Endometrium (tissue), 2 donors: ENCODE data around the gene KRTAP5-6.

Experiments used
- FAIRE-seq: peaks from 2 replicates; lab custom pipeline; 2012; peaks lifted over from hg19 to GRCh38; lab: Jason Lieb, UNC
- donor health status: control.
- donor health status: control.

KRTAP5-6 gene

DNA sequence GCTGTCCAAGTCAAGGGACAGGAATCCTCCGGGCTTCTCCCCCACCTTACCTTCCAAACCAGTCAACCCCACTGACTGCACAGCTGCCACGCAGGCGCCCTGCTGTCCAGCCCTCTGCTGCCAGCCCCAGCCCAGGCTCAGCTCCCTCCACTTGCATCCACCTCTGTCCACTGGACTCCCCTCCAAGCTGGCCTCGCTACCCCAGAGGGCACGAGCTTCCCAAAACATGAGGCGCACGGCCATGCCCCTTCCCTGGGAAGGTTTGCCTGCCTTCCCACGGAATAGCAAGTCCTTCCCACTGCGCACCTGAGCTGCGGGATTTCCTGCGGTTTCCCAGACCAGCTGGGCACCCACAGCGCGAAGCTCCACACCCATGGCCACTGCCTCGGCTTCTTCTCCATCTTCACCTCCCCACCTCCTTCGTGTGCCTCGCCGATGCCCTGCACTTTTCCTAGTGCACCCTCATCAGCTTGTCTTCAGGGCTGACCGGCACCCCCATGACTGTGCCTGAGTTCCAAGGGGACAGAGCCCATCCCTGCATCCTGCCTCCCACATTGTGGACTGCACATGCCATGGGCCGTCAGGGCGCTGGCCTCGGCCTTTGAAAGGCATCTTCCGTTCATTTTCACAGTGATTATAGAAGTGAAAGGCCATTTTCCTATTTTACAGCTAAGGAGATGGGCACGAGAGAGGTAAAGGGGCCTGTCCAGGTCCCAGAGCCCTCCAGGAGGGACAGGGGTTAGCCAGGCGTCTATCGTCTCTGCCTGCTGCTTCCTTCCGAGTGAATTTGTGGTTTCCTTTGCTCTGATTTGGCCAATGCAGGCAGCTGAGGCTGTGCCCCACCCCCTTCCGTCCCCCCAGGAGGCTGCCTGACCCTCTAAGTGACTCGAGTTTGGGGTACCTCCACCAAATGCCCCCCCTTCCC lies 37.0 kb downstream of the KRTAP5-6 start:
- FAIRE-seq: no peak

DNA sequence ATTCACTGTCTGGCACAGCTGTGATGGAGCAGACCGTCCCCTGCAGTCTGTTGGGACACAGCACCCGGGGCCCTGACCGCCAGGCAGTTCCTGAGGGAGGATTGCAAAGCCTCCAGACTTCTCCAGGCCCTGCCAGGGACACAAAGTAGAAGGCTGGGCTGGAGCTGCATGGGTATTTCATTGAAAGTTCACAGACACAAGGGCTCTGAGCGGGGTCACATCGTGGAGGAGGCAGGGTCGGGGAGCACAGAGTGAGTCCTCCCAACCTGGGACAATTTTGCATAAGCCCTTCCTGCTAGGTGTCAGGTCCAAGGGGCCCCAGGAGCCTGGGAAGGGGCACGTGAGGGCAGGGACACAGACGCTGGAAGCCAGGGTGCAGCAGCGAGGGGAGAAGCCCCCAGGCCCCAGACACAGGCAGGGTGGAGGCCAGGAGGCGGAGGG lies 37.7 kb downstream of the KRTAP5-6 start:
- FAIRE-seq: no peak

DNA sequence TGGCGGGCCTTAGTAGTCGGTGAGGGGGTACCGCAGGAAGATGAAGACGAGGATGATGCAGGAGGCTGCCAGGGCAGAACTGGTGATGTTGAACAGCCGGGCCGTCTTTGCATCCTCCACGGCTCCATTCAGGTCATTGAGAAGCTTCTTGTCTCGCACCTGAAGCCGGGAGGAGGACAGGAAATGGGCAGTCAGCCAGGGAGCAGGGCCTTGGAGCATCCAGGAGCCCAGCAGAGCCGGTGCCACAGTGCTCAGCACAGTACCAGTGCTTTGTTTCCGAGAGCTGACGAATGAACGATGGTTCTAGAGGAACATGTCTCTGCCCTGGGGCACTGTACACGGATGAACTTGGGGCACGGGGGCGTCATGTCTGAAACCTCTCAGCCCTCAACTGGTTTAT lies 38.3 kb downstream of the KRTAP5-6 start:
- no peak for FAIRE-seq

DNA sequence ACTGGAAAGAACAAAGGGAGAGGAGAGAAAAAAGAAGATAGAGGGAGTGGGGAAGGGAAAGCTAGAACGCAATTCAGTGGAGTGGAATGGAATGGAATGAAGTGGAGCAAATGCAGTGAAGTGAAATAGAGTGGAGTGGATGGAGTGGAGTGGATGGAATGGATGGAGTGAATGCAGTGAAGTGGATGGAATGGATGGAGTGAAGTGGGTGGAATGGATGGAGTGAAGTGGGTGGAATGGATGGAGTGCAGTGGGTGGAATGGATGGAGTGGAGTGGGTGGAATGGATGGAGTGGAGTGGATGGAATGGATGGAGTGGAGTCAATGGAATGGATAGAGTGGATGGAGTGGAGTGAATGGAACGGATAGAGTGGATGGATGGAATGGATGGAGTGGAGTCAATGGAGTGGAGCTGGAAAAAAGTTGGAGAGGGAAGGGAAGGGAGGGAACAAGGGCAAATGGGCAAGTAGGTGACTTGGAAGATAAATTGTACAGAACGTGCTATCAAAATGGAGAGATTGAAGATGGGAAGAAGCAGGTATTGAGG lies 39.5 kb downstream of the KRTAP5-6 start:
- no peak for FAIRE-seq

DNA sequence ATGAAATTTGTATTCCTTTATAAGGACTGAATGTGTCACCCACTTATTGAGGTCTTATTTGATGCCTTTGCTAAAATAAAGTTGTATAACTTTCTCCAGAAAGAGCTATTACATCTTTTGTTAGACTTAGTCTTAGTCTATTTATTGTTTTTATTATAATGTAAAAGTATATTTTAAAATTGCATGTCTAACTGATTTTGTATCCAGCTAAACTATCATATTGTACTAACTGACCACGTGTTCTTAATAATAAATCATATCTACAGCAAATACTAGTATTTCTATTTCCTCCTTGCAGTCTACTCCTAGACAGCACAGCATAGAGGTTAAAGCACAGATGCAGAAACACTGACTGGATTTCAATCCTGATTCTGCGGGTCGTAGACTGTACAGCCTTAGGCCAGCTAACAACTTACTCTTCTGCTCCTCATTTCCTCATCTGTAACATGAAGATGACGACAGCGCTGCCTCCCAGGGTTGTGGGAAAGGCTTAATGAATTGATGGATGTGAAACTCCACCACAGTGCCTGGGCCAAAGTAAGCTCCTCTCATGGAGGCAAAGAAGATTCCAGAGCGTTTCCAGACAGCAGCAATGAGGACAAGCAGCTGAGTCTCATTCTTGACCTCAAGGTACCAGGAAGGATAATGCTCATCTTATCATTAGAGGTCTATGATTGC lies 40.2 kb downstream of the KRTAP5-6 start:
- FAIRE-seq: no peak

DNA sequence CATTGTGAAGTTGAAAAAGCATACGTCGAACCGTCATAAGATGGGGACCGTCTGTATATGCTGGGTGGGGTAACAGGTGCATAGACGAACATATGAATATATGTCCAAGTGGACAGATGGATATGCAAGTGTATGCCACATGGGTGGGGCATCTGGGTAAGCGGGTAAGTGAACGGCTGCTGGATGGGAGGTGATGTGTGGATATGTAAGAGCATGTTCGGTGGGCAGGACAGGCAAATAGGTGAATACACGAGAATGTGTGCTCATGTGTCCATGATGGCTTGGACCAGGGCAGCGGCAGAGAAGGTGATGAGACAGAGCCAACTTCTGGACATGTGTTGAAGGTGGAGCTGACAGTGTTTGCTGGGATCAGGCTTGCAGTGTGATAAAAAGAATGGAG lies 41.4 kb downstream of the KRTAP5-6 start:
- FAIRE-seq: no peak

DNA sequence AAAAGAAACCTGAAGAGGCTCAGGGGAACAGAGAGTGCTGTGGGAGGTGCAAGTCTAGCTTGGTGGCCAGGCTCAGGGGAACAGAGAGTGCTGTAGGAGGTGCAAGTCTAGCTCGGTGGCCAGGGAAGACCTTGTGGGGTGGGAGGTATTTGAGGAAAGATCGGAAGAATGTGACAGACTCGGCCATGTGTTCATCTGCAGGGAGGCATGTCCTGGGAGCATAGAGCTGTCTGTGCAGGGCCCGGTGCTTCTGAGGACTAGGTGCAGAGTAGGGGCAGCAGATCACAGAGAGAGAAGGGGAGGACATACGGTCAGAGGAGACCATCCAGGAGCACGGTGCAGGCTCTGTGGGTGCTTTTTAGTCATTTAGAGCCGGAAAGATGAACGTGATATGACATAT lies 42.6 kb downstream of the KRTAP5-6 start:
- no peak for FAIRE-seq

DNA sequence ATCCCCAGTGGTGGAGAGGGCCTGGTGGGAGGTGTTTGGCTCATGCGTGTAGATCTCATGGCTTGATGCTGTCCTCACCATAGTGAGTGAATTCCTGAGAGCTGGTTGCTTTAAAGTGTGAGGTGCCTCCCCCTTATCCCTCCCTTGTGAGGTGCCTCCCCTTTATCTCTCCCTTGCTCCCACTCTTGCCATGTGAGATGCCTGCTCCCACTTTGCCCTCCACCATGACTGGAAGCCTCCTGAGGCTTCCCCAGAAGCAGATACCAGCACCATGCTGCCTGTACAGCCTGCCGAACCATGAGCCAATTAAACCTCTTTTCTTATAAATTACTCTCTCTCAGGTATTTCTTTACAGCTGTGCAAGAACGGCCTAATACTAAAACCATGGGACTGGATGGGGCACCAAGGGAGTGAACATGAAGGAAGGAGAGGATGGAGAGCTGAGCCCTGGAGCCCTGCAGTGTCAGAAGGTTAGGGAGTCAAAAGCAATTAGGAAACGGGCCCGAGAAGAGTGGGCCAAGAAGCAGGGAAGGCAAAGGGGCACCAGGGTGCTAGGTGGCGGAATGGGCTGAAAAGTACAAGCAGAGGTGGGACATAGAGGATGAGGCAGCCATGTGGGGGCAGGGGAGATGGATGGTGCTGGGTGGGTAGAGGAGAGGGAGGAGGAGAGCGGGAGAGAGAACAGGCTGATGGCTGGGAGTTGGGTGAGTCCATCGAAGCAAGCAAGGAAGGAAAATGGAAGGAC lies 44.0 kb downstream of the KRTAP5-6 start:
- FAIRE-seq: no peak

DNA sequence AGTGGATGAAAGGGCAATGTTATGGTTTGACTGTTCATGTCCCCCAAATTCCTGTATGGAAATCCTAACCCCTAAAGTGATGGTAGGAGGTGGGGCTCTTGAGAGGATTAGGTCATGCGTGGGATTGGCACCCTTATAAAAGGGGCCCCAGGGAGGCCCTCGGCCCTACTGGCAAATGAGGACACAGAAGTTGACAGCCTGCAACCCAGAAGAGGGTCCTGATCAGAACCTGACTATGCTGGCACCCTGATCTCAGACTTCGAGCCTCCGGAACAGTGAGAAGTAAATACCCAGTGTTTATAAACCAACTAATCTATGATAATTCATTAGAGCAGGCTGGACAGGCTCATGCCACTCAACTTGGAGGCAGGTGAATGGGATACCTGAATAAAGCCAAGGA lies 44.7 kb downstream of the KRTAP5-6 start:
- FAIRE-seq: no peak

DNA sequence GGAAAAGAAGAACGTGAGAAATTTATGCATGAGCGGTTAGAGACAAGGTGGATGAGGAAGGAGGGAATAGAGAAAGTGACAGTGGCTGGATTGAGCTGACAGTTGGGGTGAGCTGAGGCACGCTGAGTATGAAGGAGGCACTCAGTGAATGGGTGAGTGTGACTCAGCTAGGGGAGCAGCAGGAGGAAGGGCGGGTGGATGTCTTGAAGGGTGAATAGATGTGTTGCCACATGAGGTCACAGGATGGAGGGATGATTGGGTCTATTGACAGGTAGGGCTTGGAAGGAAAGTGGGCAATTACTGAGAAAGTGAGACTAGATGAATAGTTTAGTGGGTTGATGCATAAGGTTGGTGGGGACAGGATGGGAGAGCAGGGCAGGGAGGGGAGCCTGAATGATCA lies 45.4 kb downstream of the KRTAP5-6 start:
- no peak for FAIRE-seq

DNA sequence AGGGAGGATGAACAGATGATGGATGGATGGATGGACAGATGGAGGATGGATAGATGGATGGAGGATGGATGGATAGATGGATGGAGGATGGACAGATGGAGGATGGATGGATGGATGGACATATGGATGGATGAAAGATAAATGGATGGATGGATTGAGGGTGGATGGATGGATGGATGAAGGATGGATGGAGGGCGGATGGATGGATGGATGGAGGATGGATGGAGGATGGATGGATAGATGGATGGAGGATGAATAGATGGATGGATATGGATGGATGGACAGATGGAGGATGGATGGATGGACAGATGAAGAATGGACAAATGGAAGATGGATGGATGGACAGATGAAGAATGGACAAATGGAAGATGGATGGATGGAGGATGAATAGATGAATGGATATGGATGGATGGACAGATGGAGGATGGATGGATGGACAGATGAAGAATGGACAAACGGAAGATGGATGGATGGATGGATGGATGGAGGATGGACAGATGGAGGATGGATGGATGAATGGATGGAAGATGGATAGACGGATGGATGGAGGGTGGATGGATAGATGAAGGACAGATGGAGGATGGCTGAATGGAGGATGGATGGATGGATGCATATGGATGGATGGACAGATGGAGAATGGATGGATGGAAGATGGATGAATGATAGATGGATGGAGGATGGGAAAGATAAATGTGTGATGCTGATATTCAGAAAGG lies 46.0 kb downstream of the KRTAP5-6 start:
- no peak for FAIRE-seq

DNA sequence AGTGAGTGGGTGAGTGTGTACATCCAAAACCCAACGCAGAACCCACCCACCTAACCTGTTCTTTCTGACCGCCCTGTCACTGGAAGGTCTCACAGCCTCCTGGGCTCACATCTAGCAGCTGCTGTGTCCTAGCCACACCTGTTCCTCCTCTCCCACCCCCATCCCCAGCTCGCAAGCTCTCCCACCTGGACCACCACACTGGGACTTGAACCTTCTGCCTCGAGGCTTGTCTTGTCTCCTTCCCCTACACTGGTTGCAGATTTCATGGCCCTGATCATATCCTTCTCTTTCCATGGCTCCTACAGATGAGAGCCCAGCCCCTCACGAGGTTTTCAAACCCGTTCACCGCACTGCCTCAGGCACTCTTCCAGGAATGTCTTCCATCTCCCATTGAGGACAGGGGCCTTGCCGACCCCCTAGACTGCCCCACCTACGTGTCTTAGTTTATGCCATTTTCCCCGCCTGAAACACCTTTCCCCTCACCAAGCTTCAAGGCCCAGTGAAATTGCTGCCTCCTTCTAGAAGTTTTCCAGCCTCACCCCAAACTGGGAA lies 46.7 kb downstream of the KRTAP5-6 start:
- no peak for FAIRE-seq

DNA sequence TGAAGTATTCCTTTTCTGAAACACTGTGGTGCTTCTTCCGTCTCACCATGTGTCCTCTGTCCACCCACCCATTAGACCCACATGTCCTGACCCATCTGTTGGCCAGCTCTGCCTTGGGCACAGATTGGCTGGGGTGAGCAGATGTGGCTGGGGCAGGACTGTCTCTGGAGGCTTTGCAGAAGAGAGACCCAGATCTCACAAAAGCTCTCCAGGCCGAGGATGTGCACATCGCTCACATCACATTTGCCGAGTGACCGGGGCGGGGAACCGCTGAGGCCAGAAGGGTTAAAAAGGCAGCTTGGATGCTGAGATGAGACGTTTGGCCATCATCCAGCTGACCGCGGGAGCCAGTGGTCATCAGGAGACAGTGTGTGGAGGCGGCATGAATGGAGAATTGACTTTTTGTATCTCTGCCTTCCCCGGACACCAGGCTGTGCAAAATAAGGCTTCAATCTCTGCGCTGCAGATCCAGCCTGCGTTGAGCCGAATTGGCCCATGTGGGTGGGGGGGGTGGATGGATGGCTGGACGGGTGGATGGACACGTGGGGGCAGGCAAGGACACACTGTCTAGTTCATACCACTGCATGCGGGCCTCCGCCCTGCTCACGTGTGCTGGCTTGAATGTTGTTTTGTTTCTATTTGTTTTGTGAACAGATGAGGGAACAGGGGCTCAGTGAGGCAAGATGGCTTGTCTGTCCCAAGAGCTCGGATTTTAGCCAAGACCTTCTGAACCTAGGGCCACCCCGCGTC lies 47.3 kb downstream of the KRTAP5-6 start:
- no peak for FAIRE-seq

DNA sequence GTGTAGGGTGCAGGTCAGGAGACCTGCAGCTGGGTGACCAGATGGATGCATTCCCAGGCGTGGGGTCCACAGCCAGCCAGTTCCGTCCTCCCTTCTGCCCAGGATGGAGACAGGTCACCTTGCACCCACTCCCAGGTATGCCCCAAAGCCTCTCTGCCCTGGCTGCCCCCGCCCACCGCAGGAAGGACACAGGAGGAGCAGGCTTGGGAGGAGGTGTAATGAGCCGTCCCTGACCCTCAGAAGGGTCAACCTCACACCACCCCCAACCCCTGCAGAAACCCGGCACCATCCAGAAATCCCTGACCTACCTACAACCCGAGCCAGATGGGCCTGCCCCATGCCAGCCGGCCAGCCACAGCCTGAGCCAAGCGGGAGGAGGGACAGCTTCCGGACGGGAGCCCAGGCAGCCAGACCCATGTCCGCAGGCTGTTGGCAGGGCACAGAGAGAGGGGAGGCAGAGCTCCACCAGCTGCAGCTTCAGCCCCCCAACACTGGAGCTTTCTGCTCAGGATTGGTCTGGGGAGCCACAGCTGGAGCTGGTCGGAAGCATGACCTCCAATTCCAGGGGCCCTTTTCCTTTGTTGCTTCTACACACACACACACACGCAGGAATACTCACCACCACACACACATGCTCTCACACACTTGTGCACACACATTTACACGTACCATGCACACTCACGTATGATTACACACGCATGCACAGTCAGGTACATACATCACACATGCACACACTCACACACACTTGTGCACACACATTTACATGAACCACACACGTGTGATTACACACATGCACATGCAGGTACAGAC lies 48.1 kb downstream of the KRTAP5-6 start:
- FAIRE-seq: no peak

DNA sequence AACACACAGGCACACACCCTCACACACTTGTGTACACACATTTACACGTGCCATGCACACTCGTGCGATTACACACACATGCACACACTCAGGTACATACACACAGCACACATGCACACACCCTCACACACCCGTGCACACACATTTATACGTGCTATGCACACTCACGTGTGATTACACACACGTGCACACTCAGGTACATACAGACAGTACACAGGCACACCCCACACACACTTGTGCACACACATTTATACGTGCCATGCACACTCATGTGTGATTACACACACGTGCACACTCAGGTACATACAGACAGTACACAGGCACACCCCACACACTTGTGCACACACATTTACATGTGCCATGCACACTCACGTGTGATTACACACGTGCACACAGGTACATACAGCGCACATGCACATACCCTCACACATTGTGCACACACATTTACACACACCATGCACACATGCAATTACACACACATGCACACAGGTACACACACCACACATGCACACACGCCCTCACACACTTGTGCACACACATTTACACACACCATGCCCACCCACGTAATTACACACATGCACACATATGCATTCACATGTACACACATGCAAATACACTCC lies 48.8 kb downstream of the KRTAP5-6 start:
- FAIRE-seq: no peak

DNA sequence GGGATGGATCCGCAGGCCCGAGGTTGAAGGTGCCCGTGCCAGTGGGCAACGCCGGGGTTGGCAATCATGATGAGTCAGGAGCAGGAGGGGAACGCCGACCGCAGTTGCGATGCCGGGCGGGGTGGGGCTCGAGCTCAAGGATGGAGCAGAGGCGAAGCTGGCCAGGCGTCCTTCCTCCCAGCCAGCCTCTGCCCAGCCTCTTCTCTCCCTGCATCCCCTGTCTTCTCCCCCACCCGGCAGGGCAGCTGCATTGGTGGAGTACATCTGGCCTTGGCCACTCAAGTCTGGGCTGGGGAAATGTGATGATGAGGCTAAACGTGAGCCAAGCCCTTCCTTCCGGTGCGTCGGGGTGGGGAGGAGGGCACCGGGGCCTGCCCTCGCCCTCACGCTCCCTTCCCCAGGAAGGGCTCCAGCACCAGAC lies 49.5 kb downstream of the KRTAP5-6 start:
- no peak for FAIRE-seq

DNA sequence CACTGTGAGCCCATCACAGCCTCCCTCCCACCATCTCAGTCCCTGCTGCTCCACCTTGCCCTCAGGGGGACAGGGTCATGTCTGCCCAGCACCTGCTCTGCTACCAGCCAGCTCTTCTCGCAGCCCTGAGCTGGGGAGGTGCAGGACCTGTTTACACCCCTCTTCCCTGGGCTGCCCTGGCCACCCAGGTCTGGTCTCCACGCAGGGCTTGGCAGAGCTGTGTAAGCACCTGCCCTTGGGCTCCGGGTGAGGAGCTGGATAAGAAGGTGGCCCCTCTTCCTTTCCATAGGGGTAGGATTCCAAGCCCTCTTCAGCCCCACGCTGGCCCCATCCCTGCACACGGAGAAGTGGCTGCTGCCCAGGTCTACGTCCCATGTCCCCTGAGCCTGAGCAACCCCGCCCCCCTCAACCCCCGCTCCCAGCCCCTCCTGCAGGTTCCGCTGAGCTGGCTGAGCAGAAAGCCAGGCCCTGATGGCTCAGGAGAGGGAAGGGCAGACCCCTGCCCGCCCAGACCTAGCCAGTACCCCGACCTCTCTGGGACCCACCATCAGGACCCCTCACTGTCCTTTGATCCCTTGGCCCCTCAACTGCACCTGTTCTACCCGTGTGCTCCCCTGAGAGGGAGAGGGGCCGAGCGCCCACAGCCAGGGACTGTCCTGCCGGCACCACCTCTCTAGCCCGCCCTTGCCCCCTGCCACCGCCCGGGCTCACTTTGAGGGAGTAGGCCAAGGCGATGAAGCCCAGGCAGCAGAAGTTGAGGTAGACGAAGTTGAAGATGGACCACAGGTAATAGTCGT lies 50.2 kb downstream of the KRTAP5-6 start:
- no peak for FAIRE-seq
